NCI-H748 treated with DMSO at 0.1 percent for 48 hours (cell line): ENCODE measurements around the gene IRGC.

Experiments
- DNase-seq: peaks from one replicate; lab custom pipeline; 2025; lab: John Stamatoyannopoulos, UW

The IRGC gene

DNA sequence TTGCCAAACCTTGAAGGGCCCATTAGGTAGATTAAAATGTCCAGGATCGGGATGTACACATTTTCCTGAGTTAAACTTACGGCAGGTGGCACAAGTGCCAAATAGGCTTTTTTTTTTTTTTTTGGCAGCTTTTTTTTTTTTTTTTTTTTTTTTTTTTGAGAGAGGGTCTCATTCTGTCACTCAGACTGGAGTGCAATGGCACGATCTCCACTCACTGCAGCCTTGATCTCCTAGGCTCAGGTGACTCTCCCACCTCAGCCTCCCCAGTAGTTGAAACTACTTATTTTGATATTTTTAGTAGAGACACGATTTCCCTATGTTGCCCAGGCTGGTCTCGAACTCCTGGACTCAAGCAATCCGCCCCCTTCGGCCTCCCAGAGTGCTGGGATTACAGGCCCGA lies 9.0 kb downstream of the IRGC start:
- no peak for DNase-seq

GRCh38 chr19:43725468-43725867 lies 9.6 kb downstream of the IRGC start:
- no peak for DNase-seq

- DNase-seq: no peak
Observed at GRCh38 chr19:43726736-43727592, 11.1 kb downstream of the IRGC start.

GRCh38 chr19:43727593-43727853 lies 11.6 kb downstream of the IRGC start:
- no peak for DNase-seq

GRCh38 chr19:43729919-43730318 lies 14.0 kb downstream of the IRGC start:
- no peak for DNase-seq

- DNase-seq: no peak
Observed at GRCh38 chr19:43731346-43731745, 15.5 kb downstream of the IRGC start.

- DNase-seq: no peak
Observed at GRCh38 chr19:43731846-43732245, 16.0 kb downstream of the IRGC start.

- no peak for DNase-seq
Observed at GRCh38 chr19:43735013-43735412, 19.1 kb downstream of the IRGC start.

DNA sequence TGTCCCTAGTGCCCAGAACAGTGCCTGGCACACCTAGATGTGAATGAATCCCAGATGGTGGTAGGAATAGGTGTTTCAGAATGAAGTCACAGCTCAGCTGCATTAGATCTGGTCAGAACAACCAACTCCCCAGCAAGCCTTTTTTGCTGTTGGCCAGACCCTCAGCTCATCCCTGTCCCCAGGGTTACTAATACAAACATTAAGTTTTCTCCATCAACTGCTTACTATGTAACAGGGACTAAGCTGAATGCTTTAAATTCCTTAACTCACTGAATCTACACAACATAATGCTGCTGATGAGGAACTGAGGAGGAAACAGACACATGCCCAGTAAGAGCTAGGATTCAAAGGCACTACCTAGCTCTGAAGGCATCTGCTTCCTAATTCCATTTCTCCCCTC lies 20.1 kb downstream of the IRGC start:
- no peak for DNase-seq

GRCh38 chr19:43738780-43739211 lies 22.9 kb downstream of the IRGC start:
- DNase-seq: no peak

- no peak for DNase-seq
Observed at GRCh38 chr19:43739439-43740235, 23.8 kb downstream of the IRGC start.

DNA sequence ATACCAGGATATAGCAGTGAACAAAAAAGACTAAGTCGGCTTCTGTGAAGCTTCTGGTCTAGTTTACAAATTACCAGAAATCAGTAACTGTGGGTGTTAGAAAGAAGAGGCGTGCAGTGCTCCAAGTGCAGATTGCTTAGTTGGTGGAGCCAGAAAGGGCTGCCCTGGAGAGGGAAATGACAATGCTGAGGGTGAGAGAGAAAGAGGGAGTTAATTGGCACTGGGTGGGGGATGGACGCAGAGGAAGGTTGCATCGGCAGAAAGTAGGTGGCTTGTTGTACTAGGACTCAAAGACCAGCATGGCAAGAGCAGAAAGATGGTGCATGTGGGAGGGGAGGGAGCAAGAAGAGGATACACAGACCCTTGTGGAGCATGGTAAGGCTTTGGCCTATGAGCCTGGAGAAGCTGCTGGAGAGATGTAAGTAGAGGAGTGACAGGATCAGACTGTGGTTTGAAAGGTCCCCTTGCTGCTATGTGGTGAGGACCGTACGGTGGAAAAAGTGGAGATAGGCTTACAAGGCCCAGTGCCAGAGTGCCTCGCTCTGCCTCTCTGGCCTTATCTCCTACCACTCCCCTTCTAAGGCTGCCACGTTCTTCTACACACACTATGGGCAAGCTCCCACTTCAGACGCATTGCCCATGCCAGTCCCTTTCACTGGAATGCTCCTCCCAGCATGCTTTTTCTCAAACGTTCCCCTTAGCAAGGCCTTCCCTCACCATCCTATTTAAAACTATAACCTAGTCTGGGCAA lies 25.4 kb downstream of the IRGC start:
- no peak for DNase-seq

- DNase-seq: no peak
Observed at GRCh38 chr19:43743059-43743458, 27.2 kb downstream of the IRGC start.

GRCh38 chr19:43747557-43748204 lies 31.8 kb downstream of the IRGC start:
- no peak for DNase-seq

DNA sequence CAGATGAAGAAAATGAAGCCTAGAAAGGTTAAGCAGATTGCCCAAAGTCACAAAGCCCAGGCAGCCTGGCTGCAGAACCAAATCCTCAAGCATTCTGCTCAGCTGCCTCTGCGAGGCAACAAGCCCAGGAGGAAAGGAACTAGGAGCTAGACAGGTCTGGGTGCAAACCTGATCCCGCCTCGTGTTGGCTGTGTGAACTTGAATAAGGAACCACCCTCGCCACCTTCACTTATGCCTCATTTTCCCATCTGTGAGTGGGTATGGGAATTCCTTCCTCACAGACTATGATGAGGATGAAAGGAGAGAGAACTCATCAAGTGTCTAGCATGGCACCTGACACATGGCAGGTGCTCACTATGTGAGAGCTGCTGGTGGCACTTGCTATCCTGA lies 32.3 kb downstream of the IRGC start:
- no peak for DNase-seq

- no peak for DNase-seq
Observed at GRCh38 chr19:43748685-43749084, 32.8 kb downstream of the IRGC start.

- no peak for DNase-seq
Observed at GRCh38 chr19:43749152-43749551, 33.3 kb downstream of the IRGC start.

- DNase-seq: no peak
Observed at GRCh38 chr19:43749898-43750297, 34.0 kb downstream of the IRGC start.

DNA sequence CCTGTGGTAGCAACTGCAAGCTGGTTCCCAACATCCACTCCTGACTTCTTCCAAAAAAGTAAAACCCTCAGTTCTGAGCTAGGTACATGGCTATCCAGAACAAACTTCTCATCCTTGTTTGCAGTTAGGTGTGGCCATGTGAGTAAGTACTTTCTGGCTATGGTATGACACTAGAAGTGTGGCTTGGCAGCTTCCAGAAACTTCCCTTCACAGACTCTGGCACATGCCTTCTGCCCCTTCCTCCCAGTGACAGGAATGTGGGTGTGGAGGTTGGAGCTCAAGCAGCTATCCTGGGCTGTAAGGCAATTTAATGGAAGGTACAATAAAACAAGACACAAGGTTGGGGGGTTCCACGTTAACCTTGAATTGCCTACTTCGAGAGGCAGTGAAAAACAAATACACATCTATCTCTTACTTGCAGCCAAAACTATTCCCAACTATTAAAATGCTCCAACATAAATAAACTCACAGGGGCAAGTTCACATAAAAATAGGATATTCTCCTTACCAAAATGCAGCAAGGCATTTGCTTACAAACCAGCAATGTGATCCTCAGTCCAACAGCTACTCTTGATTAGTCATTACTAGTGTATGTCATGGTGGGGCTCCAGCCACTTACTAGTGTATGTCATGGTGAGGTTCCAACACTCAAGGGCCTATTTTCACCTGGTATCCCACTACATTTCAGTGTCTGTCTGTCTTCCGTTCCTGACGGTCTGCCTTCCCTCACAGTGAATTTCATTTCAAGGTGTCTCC lies 35.8 kb downstream of the IRGC start:
- DNase-seq: no peak

GRCh38 chr19:43752287-43752875 lies 36.5 kb downstream of the IRGC start:
- DNase-seq: no peak

DNA sequence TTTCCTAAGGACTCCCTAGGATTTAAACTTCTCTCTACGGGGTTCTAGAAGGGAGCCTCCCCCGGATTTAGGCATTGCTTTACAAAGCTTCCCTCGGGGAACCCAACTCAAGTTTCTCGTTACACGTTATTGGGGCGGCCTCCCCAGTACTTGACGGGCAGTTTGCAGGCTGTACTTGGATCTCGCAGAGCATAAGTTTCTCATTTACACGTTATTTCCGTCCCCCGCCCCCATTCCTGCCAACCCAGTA lies 38.3 kb downstream of the IRGC start:
- no peak for DNase-seq
